Astrocyte (in vitro differentiated cells and primary cell): ENCODE measurements around the gene LCK. TPM values are rescaled to one million over a fixed set of nuclear protein-coding genes. Genes with fewer than 3 reads are reported as not detected.

ENCODE experiments used
- DNase-seq: peaks from one replicate; pipeline ENCODE4 v3.0.0-alpha.2; 2010; ENCODE audit warnings: low read depth
- FAIRE-seq: peaks from 2 replicates; lab custom pipeline; 2011; peaks lifted over from hg19 to GRCh38; lab: Jason Lieb, UNC
- H2AFZ ChIP-seq: 2 replicates; pipeline ENCODE4 v1.6.0; 2012; ENCODE audit warnings: low read depth, low read length, inconsistent platforms
- H3K27ac ChIP-seq: 2 replicates; pipeline ENCODE4 v1.5.1; 2011; ENCODE audit warnings: low read depth, low read length, inconsistent platforms
- H3K27me3 ChIP-seq: 2 replicates; pipeline ENCODE4 v1.6.0; 2011; ENCODE audit warnings: low read length, inconsistent platforms; ENCODE audit not compliant: insufficient read depth
- H3K36me3 ChIP-seq: 2 replicates; pipeline ENCODE4 v1.5.1; 2011; ENCODE audit warnings: low read length, inconsistent platforms; ENCODE audit not compliant: insufficient read depth
- H3K4me1 ChIP-seq: 2 replicates; pipeline ENCODE4 v1.5.1; 2011; ENCODE audit warnings: low read length, inconsistent platforms; ENCODE audit not compliant: insufficient read depth
- H3K4me2 ChIP-seq: 2 replicates; pipeline ENCODE4 v1.6.0; 2012; ENCODE audit warnings: low read length, inconsistent platforms
- H3K4me3 ChIP-seq: 2 replicates; pipeline ENCODE4 v1.5.1; 2011; ENCODE audit warnings: low read depth, mild to moderate bottlenecking, low read length, inconsistent platforms; ENCODE audit not compliant: insufficient read depth
- H3K79me2 ChIP-seq: 2 replicates; pipeline ENCODE4 v1.6.0; 2012; ENCODE audit warnings: mild to moderate bottlenecking, low read length, inconsistent platforms; ENCODE audit not compliant: insufficient read depth
- H3K9ac ChIP-seq: 2 replicates; pipeline ENCODE4 v1.6.0; 2012; ENCODE audit warnings: mild to moderate bottlenecking, low read length, inconsistent platforms
- H3K9me3 ChIP-seq: 2 replicates; pipeline ENCODE4 v1.5.1; 2012; ENCODE audit warnings: low read depth, mild to moderate bottlenecking, low read length, inconsistent platforms; ENCODE audit not compliant: insufficient read depth
- H4K20me1 ChIP-seq: 2 replicates; pipeline ENCODE4 v1.6.0; 2012; ENCODE audit warnings: low read length, inconsistent platforms; ENCODE audit not compliant: insufficient read depth
- H3K27ac Mint-ChIP-seq: one replicate; pipeline ENCODE4 v1.8.0; 2021; ENCODE audit warnings: mild to moderate bottlenecking, mixed read lengths; ENCODE audit not compliant: unreplicated experiment
- H3K27me3 Mint-ChIP-seq: one replicate; pipeline ENCODE4 v1.8.0; 2021; ENCODE audit warnings: low read depth, mixed read lengths; ENCODE audit not compliant: unreplicated experiment
- H3K36me3 Mint-ChIP-seq: one replicate; pipeline ENCODE4 v1.8.0; 2021; ENCODE audit warnings: low read depth, mixed read lengths; ENCODE audit not compliant: unreplicated experiment
- H3K4me1 Mint-ChIP-seq: one replicate; pipeline ENCODE4 v1.8.0; 2021; ENCODE audit warnings: low read depth, mixed read lengths; ENCODE audit not compliant: unreplicated experiment
- H3K4me3 Mint-ChIP-seq: one replicate; pipeline ENCODE4 v1.8.0; 2021; ENCODE audit warnings: mild to moderate bottlenecking, moderate library complexity, mixed read lengths; ENCODE audit not compliant: unreplicated experiment
- H3K9me3 Mint-ChIP-seq: one replicate; pipeline ENCODE4 v1.8.0; 2021; ENCODE audit warnings: mild to moderate bottlenecking, mixed read lengths; ENCODE audit not compliant: unreplicated experiment
- CTCF ChIP-seq: IDR thresholded peaks from 2 replicates; pipeline ENCODE4 v1.5.1; 2011; ENCODE audit warnings: low read depth, mild to moderate bottlenecking, inconsistent platforms, low read length, moderate library complexity; ENCODE audit not compliant: insufficient read depth
- EZH2 ChIP-seq: IDR thresholded peaks from 2 replicates; pipeline ENCODE4 v1.6.1; 2012; ENCODE audit warnings: mild to moderate bottlenecking, low read length, inconsistent platforms; ENCODE audit not compliant: insufficient read depth
- total RNA-seq: library from RNA; stranded (reverse); gene quantifications from 2 replicates; pipeline ENCODE4 v1.2.1, GENCODE V29; 2021

The LCK gene
- total RNA-seq, 1 donor from 2014 or later = 0.30 TPM

- peaks cover 3% of the 10 kb centered on the region for H3K79me2 ChIP-seq
- Mint-ChIP-seq H3K27ac (no peak overlapping the region), H3K4me3 (no peak overlapping the region), H3K9me3 (peaks cover 1% of the 10 kb centered on the region), H3K4me1 (peaks cover 3% of the 10 kb centered on the region), H3K27me3 (no peaks in the 10 kb centered on the region), H3K36me3 (peaks cover 29% of the 10 kb centered on the region)
- FAIRE-seq (no peak), DNase-seq (no peak)
- H4K20me1 ChIP-seq = peaks cover 43% of the 10 kb centered on the region
- H3K27ac ChIP-seq = no peak overlapping the region
- H2AFZ ChIP-seq = no peak overlapping the region
- H3K4me1 ChIP-seq = no peaks in the 10 kb centered on the region
- TF ChIP-seq EZH2 (no peak), CTCF (no peak)
- no peak overlapping the region for H3K9ac ChIP-seq
- no peak overlapping the region for H3K4me3 ChIP-seq
- no peaks in the 10 kb centered on the region for H3K27me3 ChIP-seq
- H3K9me3 ChIP-seq = no peaks in the 10 kb centered on the region
- H3K36me3 ChIP-seq = peaks cover 35% of the 10 kb centered on the region
- H3K4me2 ChIP-seq = no peak overlapping the region
These were observed 76.1 kb downstream of the LCK start for GRCh38 chr1:32327204-32327603.

GRCh38 chr1:32329931-32330466 lies 78.9 kb downstream of the LCK start:
- DNase-seq (no peak), FAIRE-seq (no peak)
- H2AFZ ChIP-seq = no peak overlapping the region
- TF ChIP-seq EZH2 = no peak
- TF ChIP-seq CTCF = no peak
- peaks cover 8% of the 10 kb centered on the region for H3K4me1 ChIP-seq
- H3K9ac ChIP-seq = no peak overlapping the region
- H3K36me3 Mint-ChIP-seq = peaks cover 36% of the 10 kb centered on the region
- H3K4me2 ChIP-seq = no peak overlapping the region
- H3K27me3 Mint-ChIP-seq = no peaks in the 10 kb centered on the region
- H3K4me3 Mint-ChIP-seq = peak overlapping the region; percentile 14
- H3K27me3 ChIP-seq = no peaks in the 10 kb centered on the region
- H3K36me3 ChIP-seq = peaks cover 45% of the 10 kb centered on the region
- H3K9me3 Mint-ChIP-seq = peaks cover 1% of the 10 kb centered on the region
- H3K4me1 Mint-ChIP-seq = peaks cover 18% of the 10 kb centered on the region
- H3K27ac ChIP-seq = no peak overlapping the region
- no peaks in the 10 kb centered on the region for H3K9me3 ChIP-seq
- no peak overlapping the region for H3K4me3 ChIP-seq
- H3K27ac Mint-ChIP-seq = no peak overlapping the region
- peaks cover 27% of the 10 kb centered on the region for H3K79me2 ChIP-seq
- H4K20me1 ChIP-seq = peaks cover 65% of the 10 kb centered on the region

GRCh38 chr1:32330558-32331151 lies 79.6 kb downstream of the LCK start:
- no peak overlapping the region for H3K27ac ChIP-seq
- DNase-seq (no peak), FAIRE-seq (no peak)
- no peaks in the 10 kb centered on the region for H3K27me3 ChIP-seq
- Mint-ChIP-seq H3K4me3 (no peak overlapping the region), H3K9me3 (peaks cover 1% of the 10 kb centered on the region), H3K36me3 (peaks cover 31% of the 10 kb centered on the region), H3K27ac (no peak overlapping the region), H3K4me1 (peaks cover 18% of the 10 kb centered on the region), H3K27me3 (no peaks in the 10 kb centered on the region)
- H3K4me2 ChIP-seq = no peak overlapping the region
- no peak overlapping the region for H3K4me3 ChIP-seq
- no peak overlapping the region for H3K9ac ChIP-seq
- H3K9me3 ChIP-seq = no peaks in the 10 kb centered on the region
- H3K79me2 ChIP-seq = peaks cover 33% of the 10 kb centered on the region
- peaks cover 45% of the 10 kb centered on the region for H3K36me3 ChIP-seq
- H4K20me1 ChIP-seq = peaks cover 68% of the 10 kb centered on the region
- peaks cover 8% of the 10 kb centered on the region for H3K4me1 ChIP-seq
- H2AFZ ChIP-seq = no peak overlapping the region
- no peak for TF ChIP-seq EZH2
